Measurements from ENCODE around the gene KAT2A.
A peak's percentile ranks its signal among the peaks of the same experiment; 100 is the strongest.

KAT2A gene

GRCh38 chr17:42129109-42129837, 8.1 kb upstream of the KAT2A start:
- peaks cover 47% of the 10 kb centered on the region for H3K36me3 Mint-ChIP-seq (ENCODE audit: low read depth)
- DNase-seq (ENCODE audit: low spot score), result no peak
- H3K27ac Mint-ChIP-seq, result no peak overlapping the region

DNA sequence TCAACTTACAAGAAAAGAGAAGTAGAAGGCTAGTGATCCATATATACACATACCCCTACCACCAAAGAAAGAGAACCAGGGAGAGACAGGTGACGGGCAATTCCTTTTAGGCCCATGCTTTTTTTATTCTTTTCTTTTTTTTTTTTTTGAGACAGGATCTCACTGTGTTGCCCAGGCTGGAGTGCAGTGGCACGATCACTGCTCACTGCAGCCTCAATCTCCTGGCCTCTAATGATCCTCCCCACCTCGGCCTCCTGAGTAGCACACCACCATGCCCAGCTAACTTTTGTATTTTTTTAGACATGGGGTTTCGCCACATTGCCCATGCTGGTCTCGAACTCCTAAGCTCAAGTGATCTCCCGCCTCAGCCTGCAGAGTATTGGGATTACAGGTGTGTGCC, 6.2 kb upstream of the KAT2A start:
- Mint-ChIP-seq H3K9me3 (no peaks in the 10 kb centered on the region), H3K4me3 (no peak overlapping the region), H3K27me3 (ENCODE audit: low read depth) (no peaks in the 10 kb centered on the region), H3K36me3 (ENCODE audit: low read depth) (peaks cover 42% of the 10 kb centered on the region), H3K27ac (no peak overlapping the region), H3K4me1 (ENCODE audit: low read depth) (peaks cover 4% of the 10 kb centered on the region)
- no peak for DNase-seq (ENCODE audit: low spot score)

More at GRCh38 chr17:42129109-42129837, 8.1 kb upstream of the KAT2A start:
- Mint-ChIP-seq H3K4me1 (ENCODE audit: low read depth) (peaks cover 17% of the 10 kb centered on the region), H3K9me3 (no peaks in the 10 kb centered on the region), H3K27me3 (ENCODE audit: low read depth) (no peaks in the 10 kb centered on the region), H3K4me3 (no peak overlapping the region)

GRCh38 chr17:42126836-42127235, 5.7 kb upstream of the KAT2A start:
- Mint-ChIP-seq H3K36me3 (ENCODE audit: low read depth) (peaks cover 42% of the 10 kb centered on the region), H3K4me1 (ENCODE audit: low read depth) (peaks cover 2% of the 10 kb centered on the region), H3K27ac (no peak overlapping the region), H3K4me3 (no peak overlapping the region), H3K9me3 (no peaks in the 10 kb centered on the region), H3K27me3 (ENCODE audit: low read depth) (no peaks in the 10 kb centered on the region)
- DNase-seq (ENCODE audit: low spot score), result no peak

- no peak for DNase-seq (ENCODE audit: low spot score)
- Mint-ChIP-seq H3K27me3 (ENCODE audit: low read depth) (no peaks in the 10 kb centered on the region), H3K9me3 (no peaks in the 10 kb centered on the region), H3K4me1 (ENCODE audit: low read depth) (peaks cover 4% of the 10 kb centered on the region), H3K27ac (no peak overlapping the region), H3K36me3 (ENCODE audit: low read depth) (peaks cover 35% of the 10 kb centered on the region), H3K4me3 (no peak overlapping the region)
Observed at GRCh38 chr17:42125565-42125964, 4.4 kb upstream of the KAT2A start.

DNA sequence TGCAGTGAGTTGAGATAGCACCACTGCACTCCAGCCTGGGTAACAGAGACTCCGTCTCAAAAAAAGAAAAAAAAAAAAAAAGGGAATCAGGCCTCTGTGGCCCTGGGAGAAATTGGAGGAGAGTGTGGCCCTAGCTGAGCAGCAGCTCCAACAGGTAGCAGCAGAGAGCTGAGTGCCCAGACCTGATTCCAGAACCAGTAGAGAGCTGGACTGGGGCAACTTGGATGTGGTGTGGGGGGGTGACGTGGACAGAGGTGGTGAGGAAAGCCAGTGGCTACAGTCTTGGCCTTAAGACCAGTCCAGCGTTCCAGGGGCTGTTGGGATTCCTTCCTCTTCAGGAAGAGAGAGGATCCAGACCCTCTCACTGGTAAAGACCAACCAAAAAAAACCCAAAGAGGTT, 3.1 kb upstream of the KAT2A start:
- H3K27me3 Mint-ChIP-seq (ENCODE audit: low read depth), result no peaks in the 10 kb centered on the region
- H3K9me3 Mint-ChIP-seq, result no peaks in the 10 kb centered on the region
- no peak overlapping the region for H3K27ac Mint-ChIP-seq
- no peak overlapping the region for H3K4me3 Mint-ChIP-seq
- peaks cover 31% of the 10 kb centered on the region for H3K36me3 Mint-ChIP-seq (ENCODE audit: low read depth)
- H3K4me1 Mint-ChIP-seq (ENCODE audit: low read depth), result peaks cover 11% of the 10 kb centered on the region
- DNase-seq (ENCODE audit: low spot score), result no peak

DNA sequence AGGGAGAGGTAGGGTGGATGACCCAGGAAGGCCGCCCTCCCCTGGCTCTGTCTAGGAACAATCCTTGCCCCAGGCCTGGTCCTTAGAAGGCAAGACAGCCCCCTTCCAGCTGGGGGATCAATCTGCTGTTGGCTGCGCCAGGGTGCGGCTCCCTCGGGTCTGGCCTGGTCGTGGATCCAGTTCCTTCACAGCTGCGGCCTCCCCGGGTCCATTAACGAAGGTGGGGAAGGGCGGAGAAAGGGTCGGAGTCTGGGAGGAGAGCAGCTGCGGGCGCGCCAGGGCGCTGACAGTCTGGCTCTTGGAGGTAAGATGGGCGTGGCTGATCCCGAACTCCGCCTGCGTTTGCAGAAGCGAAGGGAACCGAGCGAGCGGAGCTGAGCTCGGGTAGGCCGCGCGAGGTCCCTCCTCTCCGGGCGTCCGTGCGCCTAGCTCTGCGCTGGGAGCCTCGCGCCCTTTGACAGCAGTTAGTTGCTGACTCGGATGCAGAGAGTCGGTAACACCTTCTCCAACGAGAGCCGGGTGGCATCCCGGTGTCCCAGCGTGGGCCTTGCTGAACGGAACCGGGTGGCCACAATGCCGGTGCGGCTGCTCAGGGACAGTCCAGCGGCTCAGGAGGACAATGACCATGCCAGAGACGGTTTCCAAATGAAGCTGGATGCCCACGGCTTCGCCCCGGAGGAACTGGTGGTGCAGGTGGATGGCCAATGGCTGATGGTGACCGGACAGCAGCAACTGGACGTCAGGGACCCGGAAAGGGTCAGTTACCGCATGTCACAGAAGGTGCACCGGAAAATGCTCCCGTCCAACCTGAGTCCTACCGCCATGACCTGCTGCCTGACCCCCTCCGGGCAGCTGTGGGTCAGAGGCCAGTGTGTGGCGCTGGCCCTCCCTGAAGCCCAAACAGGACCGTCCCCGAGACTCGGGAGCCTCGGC, 1.5 kb upstream of the KAT2A start, which contains the start of gene HSPB9:
HSPB9 (plus strand) TSS at position 434 of the 933 bp plus-strand sequence; CDS start at position 481, 47 bp downstream.
- DNase-seq (ENCODE audit: low spot score), result no peak
- no peaks in the 10 kb centered on the region for H3K9me3 Mint-ChIP-seq
- H3K4me3 Mint-ChIP-seq, result peak within 1 kb of the TSS; percentile 67
- H3K4me1 Mint-ChIP-seq (ENCODE audit: low read depth), result peaks cover 15% of the 10 kb centered on the region
- peaks cover 26% of the 10 kb centered on the region for H3K36me3 Mint-ChIP-seq (ENCODE audit: low read depth)
- H3K27me3 Mint-ChIP-seq (ENCODE audit: low read depth), result no peaks in the 10 kb centered on the region
- H3K27ac Mint-ChIP-seq, result peak within 1 kb of the TSS; percentile 57

DNA sequence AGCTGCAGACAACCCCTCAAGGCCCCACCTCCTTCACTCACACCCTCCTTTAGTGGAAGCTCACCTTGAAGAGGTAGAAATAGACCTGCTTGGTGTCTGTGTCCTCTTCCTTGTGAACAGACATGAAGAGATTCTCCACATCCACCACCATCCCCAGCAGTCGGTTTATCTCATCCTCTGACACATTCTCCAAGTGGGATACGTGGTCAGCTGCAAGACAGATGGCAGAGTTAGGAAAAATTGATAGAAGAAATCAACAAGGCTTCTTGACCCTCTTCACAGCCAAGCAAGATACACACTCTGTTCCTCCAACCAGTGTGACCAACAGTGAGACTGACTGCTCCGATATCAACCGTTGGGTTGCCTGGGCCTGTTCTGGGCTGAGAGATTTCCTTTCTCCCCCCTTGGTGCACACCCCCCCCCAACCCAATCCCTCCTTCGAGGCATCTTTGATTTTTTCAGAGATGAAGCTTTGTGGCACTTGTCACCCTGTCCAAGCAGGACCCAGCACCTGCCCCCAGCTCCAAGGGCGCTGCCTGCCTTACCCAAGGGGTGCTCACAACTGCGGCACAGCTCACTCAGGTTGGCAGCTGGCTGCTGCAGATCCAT, 902 bp downstream of the KAT2A start:
- DNase-seq (ENCODE audit: low spot score), result no peak
- H3K4me3 Mint-ChIP-seq, result peak overlapping the region; percentile 74

GRCh38 chr17:42119301-42119700, 1.9 kb downstream of the KAT2A start:
- H3K9me3 Mint-ChIP-seq, result no peaks in the 10 kb centered on the region
- peaks cover 26% of the 10 kb centered on the region for H3K4me1 Mint-ChIP-seq (ENCODE audit: low read depth)
- H3K27ac Mint-ChIP-seq, result no peak overlapping the region
- no peaks in the 10 kb centered on the region for H3K27me3 Mint-ChIP-seq (ENCODE audit: low read depth)
- peaks cover 20% of the 10 kb centered on the region for H3K36me3 Mint-ChIP-seq (ENCODE audit: low read depth)
- peak overlapping the region; percentile 21 for H3K4me3 Mint-ChIP-seq
- DNase-seq (ENCODE audit: low spot score), result no peak

More for the DNA sequence above, 902 bp downstream of the KAT2A start:
- Mint-ChIP-seq H3K9me3 (no peaks in the 10 kb centered on the region), H3K4me1 (ENCODE audit: low read depth) (peaks cover 22% of the 10 kb centered on the region), H3K36me3 (ENCODE audit: low read depth) (peaks cover 22% of the 10 kb centered on the region), H3K27me3 (ENCODE audit: low read depth) (no peaks in the 10 kb centered on the region), H3K27ac (peak overlapping the region; percentile 35)

DNA sequence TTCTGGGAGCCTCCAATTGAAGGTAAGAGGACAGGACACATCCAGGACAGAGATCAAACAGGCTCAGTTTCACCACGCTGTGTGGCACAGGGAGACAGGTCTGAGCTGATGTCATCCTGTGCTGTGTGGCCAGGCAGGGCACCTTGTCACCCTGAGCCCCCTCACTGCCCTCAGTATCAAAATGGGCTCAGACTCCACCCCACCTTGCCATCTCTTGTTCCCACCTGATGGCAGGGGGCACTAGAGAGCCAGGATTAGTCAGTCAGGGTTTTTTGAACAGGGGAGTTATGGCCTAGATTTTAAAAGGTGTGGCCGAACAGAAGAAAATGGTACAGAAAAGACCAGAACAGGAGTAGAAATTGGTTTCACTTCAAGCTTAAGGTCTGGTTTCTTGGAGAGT, 2.6 kb downstream of the KAT2A start:
- H3K9me3 Mint-ChIP-seq, result no peaks in the 10 kb centered on the region
- H3K36me3 Mint-ChIP-seq (ENCODE audit: low read depth), result peaks cover 20% of the 10 kb centered on the region
- H3K27ac Mint-ChIP-seq, result peak overlapping the region; percentile 33
- no peaks in the 10 kb centered on the region for H3K27me3 Mint-ChIP-seq (ENCODE audit: low read depth)
- H3K4me3 Mint-ChIP-seq, result peak overlapping the region; percentile 30
- no peak for DNase-seq (ENCODE audit: low spot score)
- H3K4me1 Mint-ChIP-seq (ENCODE audit: low read depth), result peaks cover 26% of the 10 kb centered on the region

DNA sequence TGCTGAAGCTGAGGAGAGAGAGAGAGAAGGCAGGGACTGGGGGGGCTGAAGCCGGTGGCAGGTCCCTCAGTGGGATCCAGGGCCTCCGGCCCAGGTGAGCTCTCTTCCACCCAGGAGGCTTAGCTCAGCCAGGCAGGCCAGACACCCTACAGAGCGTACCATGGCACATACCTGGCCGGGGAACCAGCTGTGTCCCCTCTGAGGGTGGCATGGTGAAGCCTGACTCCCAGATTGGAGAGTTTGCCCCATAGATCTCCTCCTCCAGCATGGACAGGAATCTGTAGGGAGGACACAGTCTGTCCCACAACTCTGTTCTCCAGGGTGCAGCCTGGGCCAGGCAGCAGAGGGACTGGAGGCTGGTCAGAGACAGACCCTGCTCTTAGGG, 3.0 kb downstream of the KAT2A start:
- Mint-ChIP-seq H3K36me3 (ENCODE audit: low read depth) (peaks cover 20% of the 10 kb centered on the region), H3K4me3 (no peak overlapping the region), H3K4me1 (ENCODE audit: low read depth) (peaks cover 26% of the 10 kb centered on the region), H3K9me3 (no peaks in the 10 kb centered on the region), H3K27me3 (ENCODE audit: low read depth) (no peaks in the 10 kb centered on the region), H3K27ac (no peak overlapping the region)
- no peak for DNase-seq (ENCODE audit: low spot score)

DNA sequence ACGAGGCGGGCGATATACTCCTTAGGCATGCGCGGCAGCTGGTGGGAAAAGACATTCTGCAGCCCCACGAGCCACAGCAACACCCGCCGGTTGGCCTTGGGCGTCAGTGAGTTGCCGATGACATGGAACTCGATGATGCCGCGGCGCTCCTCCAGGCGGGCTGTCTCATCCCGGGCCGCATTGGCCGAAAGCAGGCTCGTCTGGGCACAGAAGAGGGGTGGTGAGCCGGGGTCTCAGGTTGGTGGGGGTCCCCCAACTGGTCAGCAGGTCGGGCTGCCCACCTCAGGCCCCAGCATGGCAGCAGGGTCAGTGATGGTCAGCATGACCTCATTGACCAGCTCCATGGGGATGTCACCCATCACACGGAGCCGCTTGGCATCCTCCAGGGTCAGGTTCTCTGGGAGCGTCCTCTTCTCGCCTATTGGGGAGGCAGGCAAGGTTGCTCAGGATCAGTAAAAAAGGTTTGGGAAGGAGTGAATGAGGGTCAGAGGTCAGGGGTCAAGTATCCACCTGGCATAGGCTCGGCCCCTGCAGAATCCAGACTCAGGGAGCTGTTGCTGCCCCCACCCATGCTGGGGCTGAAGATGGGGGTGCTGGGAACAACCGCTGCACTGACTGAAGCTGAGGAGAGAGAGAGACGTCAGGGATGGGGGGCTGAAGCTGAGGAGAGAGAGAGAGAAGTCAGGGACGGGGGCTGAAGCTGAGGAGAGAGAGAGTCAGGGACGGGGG, 3.6 kb downstream of the KAT2A start:
- peaks cover 29% of the 10 kb centered on the region for H3K4me1 Mint-ChIP-seq (ENCODE audit: low read depth)
- no peaks in the 10 kb centered on the region for H3K9me3 Mint-ChIP-seq
- no peak for DNase-seq (ENCODE audit: low spot score)
- peaks cover 20% of the 10 kb centered on the region for H3K36me3 Mint-ChIP-seq (ENCODE audit: low read depth)
- no peak overlapping the region for H3K27ac Mint-ChIP-seq
- H3K27me3 Mint-ChIP-seq (ENCODE audit: low read depth), result no peaks in the 10 kb centered on the region
- H3K4me3 Mint-ChIP-seq, result no peak overlapping the region

GRCh38 chr17:42116705-42117396, 4.3 kb downstream of the KAT2A start:
- peak; percentile 68 for DNase-seq (ENCODE audit: low spot score)
- H3K27ac Mint-ChIP-seq, result peak overlapping the region; percentile 67
- H3K4me3 Mint-ChIP-seq, result no peak overlapping the region
- no peaks in the 10 kb centered on the region for H3K27me3 Mint-ChIP-seq (ENCODE audit: low read depth)
- H3K36me3 Mint-ChIP-seq (ENCODE audit: low read depth), result peaks cover 20% of the 10 kb centered on the region
- no peaks in the 10 kb centered on the region for H3K9me3 Mint-ChIP-seq
- peaks cover 33% of the 10 kb centered on the region for H3K4me1 Mint-ChIP-seq (ENCODE audit: low read depth)

- Mint-ChIP-seq H3K27ac (peak overlapping the region; percentile 60), H3K36me3 (ENCODE audit: low read depth) (peaks cover 30% of the 10 kb centered on the region)
Observed at GRCh38 chr17:42114118-42114517, 7.0 kb downstream of the KAT2A start.

More at GRCh38 chr17:42114118-42114517, 7.0 kb downstream of the KAT2A start:
- DNase-seq (ENCODE audit: low spot score), result no peak
- Mint-ChIP-seq H3K9me3 (no peaks in the 10 kb centered on the region), H3K27me3 (ENCODE audit: low read depth) (no peaks in the 10 kb centered on the region), H3K4me3 (no peak overlapping the region), H3K4me1 (ENCODE audit: low read depth) (peaks cover 38% of the 10 kb centered on the region)
